ENCODE data around the gene TTLL12.
"Not testable (repeated sequence)": the region's sequence is repeated elsewhere in the genome, so short reads cannot be mapped to it uniquely, and the experiment has no call there.

GRCh38 chr22:43146332-43146731 lies 40.6 kb downstream of the TTLL12 start:
- not testable (repeated sequence) for TF ChIP-seq CTCF (IDR thresholded peaks at IDR 0.05; ENCODE audit: insufficient read depth, low read length)
- TF ChIP-seq, protein P1, sequence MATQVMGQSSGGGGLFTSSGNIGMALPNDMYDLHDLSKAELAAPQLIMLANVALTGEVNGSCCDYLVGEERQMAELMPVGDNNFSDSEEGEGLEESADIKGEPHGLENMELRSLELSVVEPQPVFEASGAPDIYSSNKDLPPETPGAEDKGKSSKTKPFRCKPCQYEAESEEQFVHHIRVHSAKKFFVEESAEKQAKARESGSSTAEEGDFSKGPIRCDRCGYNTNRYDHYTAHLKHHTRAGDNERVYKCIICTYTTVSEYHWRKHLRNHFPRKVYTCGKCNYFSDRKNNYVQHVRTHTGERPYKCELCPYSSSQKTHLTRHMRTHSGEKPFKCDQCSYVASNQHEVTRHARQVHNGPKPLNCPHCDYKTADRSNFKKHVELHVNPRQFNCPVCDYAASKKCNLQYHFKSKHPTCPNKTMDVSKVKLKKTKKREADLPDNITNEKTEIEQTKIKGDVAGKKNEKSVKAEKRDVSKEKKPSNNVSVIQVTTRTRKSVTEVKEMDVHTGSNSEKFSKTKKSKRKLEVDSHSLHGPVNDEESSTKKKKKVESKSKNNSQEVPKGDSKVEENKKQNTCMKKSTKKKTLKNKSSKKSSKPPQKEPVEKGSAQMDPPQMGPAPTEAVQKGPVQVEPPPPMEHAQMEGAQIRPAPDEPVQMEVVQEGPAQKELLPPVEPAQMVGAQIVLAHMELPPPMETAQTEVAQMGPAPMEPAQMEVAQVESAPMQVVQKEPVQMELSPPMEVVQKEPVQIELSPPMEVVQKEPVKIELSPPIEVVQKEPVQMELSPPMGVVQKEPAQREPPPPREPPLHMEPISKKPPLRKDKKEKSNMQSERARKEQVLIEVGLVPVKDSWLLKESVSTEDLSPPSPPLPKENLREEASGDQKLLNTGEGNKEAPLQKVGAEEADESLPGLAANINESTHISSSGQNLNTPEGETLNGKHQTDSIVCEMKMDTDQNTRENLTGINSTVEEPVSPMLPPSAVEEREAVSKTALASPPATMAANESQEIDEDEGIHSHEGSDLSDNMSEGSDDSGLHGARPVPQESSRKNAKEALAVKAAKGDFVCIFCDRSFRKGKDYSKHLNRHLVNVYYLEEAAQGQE (IDR thresholded peaks at IDR 0.05; ENCODE audit: insufficient replicate concordance, low read depth) = not testable (repeated sequence)

Data from HL-60 (cell line).